Erythroblast (primary cell): Measurements from ENCODE around the gene ARMS2.

ENCODE experiments used
- GATA1 ChIP-seq: IDR thresholded peaks from 2 replicates; pipeline ENCODE4 v1.6.1; 2011; ENCODE audit warnings: low read depth, mild to moderate bottlenecking, control low read depth, low read length, moderate library complexity
- POLR2A ChIP-seq: IDR thresholded peaks from 2 replicates; pipeline ENCODE4 v1.6.1; 2011; ENCODE audit warnings: mild to moderate bottlenecking, low read length

DNA sequence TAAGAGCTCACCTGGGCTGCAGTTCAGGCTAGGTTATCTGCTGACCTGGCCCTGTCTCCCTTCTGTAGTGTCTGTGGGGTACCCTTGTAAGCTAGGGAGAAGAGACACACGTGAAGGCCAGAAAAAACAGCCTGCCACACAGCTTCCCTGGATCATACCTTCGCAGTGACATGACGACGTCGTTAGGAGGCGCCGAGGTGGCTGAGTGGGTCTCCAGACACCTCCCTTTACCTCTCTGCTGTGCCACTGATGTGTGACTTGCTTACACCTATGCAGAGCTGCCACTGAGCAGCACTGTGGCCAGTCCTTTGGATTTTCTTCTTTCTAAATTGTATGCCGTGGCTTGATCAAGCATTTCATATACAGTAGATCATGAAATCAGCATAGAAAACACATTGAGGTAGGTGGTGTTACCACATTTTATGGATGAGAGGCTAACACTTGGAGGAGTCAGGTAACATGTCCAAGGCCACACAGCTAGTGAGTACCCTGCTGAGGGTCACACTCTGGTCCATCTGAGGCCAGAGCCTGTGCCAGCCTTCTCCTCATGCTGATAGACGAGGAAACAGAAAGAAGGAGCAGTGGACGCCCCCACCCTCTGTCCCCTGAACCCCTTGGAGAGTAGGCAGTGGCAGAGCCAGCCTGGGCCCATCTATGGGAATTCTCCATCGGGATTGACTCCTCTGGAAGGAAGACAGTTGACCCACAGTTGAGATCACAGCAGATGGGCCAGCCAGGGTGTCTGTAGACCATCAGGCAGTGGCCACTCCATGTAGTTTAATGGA lies 30.0 kb downstream of the ARMS2 start:
- TF ChIP-seq GATA1 (no peak), POLR2A (no peak)
